GM23338 (cell line): ENCODE data around the gene ZNF778.

Experiments
- CTCF ChIP-seq, 2 experiments: fragments of 200-600 bp in 1 of 2; sonication (generic) in 1 of 2; conservative IDR thresholded peaks; 2 replicates each; pipeline versions ENCODE4 v1.5.1 to v1.6.1; 2016 to 2017; ENCODE audit warnings: antibody characterized with exemption in 2 of 2, low read depth in 2 of 2, mild to moderate bottlenecking in 2 of 2, moderate library complexity in 1 of 2
- EZH2 ChIP-seq: fragments of 200-600 bp; sonication (generic); IDR thresholded peaks from one replicate; pipeline ENCODE4 v1.8.0; 2017; ENCODE audit warnings: antibody characterized with exemption, mild to moderate bottlenecking, low read depth; ENCODE audit not compliant: unreplicated experiment
- POLR2AphosphoS5 ChIP-seq: IDR thresholded peaks from 2 replicates; pipeline ENCODE4 v1.6.1; 2016; ENCODE audit warnings: antibody characterized with exemption, low read depth

GRCh38 chr16:89199241-89200123 is 18.0 kb upstream of the ZNF778 start:
- TF ChIP-seq EZH2 = no peak
- no peak for TF ChIP-seq CTCF (conservative IDR thresholded peaks at IDR 0.05; ENCODE audit: low read depth in 2 of 2)
- TF ChIP-seq POLR2AphosphoS5 = no peak
